Osteoblast (primary cell): ENCODE data around the gene SSTR4. TPM values are rescaled to one million over a fixed set of nuclear protein-coding genes. Genes with fewer than 3 reads are reported as not detected.

ENCODE experiments used
- DNase-seq: peaks from one replicate; pipeline ENCODE4 v3.0.0; 2011; ENCODE audit warnings: low spot score, mixed read lengths; ENCODE audit not compliant: insufficient read length; ENCODE audit errors: missing footprints
- H2AFZ ChIP-seq: 2 replicates; pipeline ENCODE4 v1.6.0; 2011; ENCODE audit warnings: mild to moderate bottlenecking, low read length
- H3K27ac ChIP-seq: 2 replicates; pipeline ENCODE4 v1.5.1; 2011; ENCODE audit warnings: mild to moderate bottlenecking, low read depth, low read length, moderate library complexity
- H3K27me3 ChIP-seq: 2 replicates; pipeline ENCODE4 v1.6.0; 2012; ENCODE audit warnings: mild to moderate bottlenecking, control low read depth, inconsistent platforms, low read length, moderate library complexity; ENCODE audit not compliant: insufficient read depth
- H3K36me3 ChIP-seq: 2 replicates; pipeline ENCODE4 v1.5.1; 2011; ENCODE audit warnings: mild to moderate bottlenecking, low read length, control low read depth, moderate library complexity; ENCODE audit not compliant: insufficient read depth
- H3K4me1 ChIP-seq: 2 replicates; pipeline ENCODE4 v1.5.1; 2011; ENCODE audit warnings: mild to moderate bottlenecking, low read length, control low read depth, moderate library complexity; ENCODE audit not compliant: insufficient read depth
- H3K4me2 ChIP-seq: 2 replicates; pipeline ENCODE4 v1.6.0; 2011; ENCODE audit warnings: mild to moderate bottlenecking, low read length; ENCODE audit not compliant: insufficient read depth
- H3K4me3 ChIP-seq: fragments of 200-600 bp; sonication (generic); 3 replicates; pipeline ENCODE4 v1.5.1; 2012; ENCODE audit warnings: mild to moderate bottlenecking, low read length, inconsistent platforms; ENCODE audit not compliant: insufficient read depth
- H3K79me2 ChIP-seq: 2 replicates; pipeline ENCODE4 v1.6.0; 2012; ENCODE audit warnings: mild to moderate bottlenecking, low read length, control low read depth, inconsistent platforms; ENCODE audit not compliant: insufficient read depth
- H3K9me3 ChIP-seq: 2 replicates; pipeline ENCODE4 v1.5.1; 2011; ENCODE audit warnings: low read depth, low read length, control low read depth
- H4K20me1 ChIP-seq: 2 replicates; pipeline ENCODE4 v1.6.0; 2012; ENCODE audit warnings: mild to moderate bottlenecking, low read length, control low read depth; ENCODE audit not compliant: insufficient read depth
- total RNA-seq: library from RNA; depleted of rRNA; stranded (reverse); fragments of >200 nt; gene quantifications from 2 replicates; pipeline ENCODE4 v1.2.3, GENCODE V29; 2012
- TF ChIP-seq, protein P1 (sequence below): IDR thresholded peaks from 2 replicates; pipeline ENCODE4 v1.5.1; 2011; ENCODE audit warnings: mild to moderate bottlenecking, low read depth, low read length, moderate library complexity; ENCODE audit errors: extremely low read depth

SSTR4 gene
- total RNA-seq, 1 donor = not detected

GRCh38 chr20:23002276-23002675 is 32.8 kb upstream of the SSTR4 start:
- H3K79me2 ChIP-seq = no peaks in the 10 kb centered on the region
- TF ChIP-seq, protein P1, sequence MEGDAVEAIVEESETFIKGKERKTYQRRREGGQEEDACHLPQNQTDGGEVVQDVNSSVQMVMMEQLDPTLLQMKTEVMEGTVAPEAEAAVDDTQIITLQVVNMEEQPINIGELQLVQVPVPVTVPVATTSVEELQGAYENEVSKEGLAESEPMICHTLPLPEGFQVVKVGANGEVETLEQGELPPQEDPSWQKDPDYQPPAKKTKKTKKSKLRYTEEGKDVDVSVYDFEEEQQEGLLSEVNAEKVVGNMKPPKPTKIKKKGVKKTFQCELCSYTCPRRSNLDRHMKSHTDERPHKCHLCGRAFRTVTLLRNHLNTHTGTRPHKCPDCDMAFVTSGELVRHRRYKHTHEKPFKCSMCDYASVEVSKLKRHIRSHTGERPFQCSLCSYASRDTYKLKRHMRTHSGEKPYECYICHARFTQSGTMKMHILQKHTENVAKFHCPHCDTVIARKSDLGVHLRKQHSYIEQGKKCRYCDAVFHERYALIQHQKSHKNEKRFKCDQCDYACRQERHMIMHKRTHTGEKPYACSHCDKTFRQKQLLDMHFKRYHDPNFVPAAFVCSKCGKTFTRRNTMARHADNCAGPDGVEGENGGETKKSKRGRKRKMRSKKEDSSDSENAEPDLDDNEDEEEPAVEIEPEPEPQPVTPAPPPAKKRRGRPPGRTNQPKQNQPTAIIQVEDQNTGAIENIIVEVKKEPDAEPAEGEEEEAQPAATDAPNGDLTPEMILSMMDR = no peak
- no peaks in the 10 kb centered on the region for H4K20me1 ChIP-seq
- H3K9me3 ChIP-seq = no peaks in the 10 kb centered on the region
- no peaks in the 10 kb centered on the region for H3K4me1 ChIP-seq
- peaks cover 2% of the 10 kb centered on the region for H3K27me3 ChIP-seq
- H2AFZ ChIP-seq = no peak overlapping the region
- no peaks in the 10 kb centered on the region for H3K36me3 ChIP-seq
- H3K4me2 ChIP-seq = no peak overlapping the region
- no peak overlapping the region for H3K4me3 ChIP-seq
- no peak overlapping the region for H3K27ac ChIP-seq
- DNase-seq = no peak

- TF ChIP-seq, protein P1 = no peak
- Histone ChIP-seq H4K20me1 (no peaks in the 10 kb centered on the region), H3K9me3 (no peaks in the 10 kb centered on the region), H3K36me3 (no peaks in the 10 kb centered on the region), H3K4me3 (no peak overlapping the region), H3K4me1 (no peaks in the 10 kb centered on the region), H2AFZ (no peak overlapping the region), H3K27ac (no peak overlapping the region), H3K27me3 (peaks cover 2% of the 10 kb centered on the region), H3K4me2 (no peak overlapping the region), H3K79me2 (no peaks in the 10 kb centered on the region)
- DNase-seq = no peak
These were observed 32.0 kb upstream of the SSTR4 start for GRCh38 chr20:23003077-23003635.

DNA sequence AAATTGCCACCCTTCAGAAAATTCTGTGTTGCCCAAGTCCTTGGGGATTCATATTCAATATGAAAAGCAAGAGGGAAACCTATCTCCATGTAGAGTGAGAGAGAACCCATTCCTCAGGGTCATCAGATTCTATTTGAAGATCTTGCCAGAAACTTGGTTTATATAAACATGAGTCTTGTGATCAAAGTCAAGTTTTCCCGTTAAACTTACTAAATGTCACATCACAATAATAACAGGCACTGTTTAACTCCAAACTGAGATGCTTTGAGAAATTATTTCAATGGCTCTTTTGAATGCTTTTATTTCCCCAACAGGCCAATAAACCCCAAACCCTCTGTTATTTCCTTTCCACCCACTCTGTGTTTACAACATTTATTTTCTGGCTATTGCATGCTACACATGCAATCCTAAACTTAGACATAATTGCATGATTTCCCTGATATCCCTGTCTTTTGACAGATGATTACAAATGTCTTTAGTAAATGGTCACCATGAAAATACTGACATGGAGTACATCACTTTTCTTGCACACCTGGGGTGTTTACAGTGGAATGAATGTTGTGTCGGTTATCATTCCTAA is 31.1 kb upstream of the SSTR4 start:
- no peaks in the 10 kb centered on the region for H4K20me1 ChIP-seq
- H3K27ac ChIP-seq = no peak overlapping the region
- peaks cover 2% of the 10 kb centered on the region for H3K27me3 ChIP-seq
- H3K79me2 ChIP-seq = no peaks in the 10 kb centered on the region
- no peak overlapping the region for H2AFZ ChIP-seq
- no peak overlapping the region for H3K4me3 ChIP-seq
- no peak overlapping the region for H3K4me2 ChIP-seq
- H3K9me3 ChIP-seq = no peaks in the 10 kb centered on the region
- no peaks in the 10 kb centered on the region for H3K36me3 ChIP-seq
- no peaks in the 10 kb centered on the region for H3K4me1 ChIP-seq
- TF ChIP-seq, protein P1 = no peak
- DNase-seq = no peak

- no peaks in the 10 kb centered on the region for H3K4me1 ChIP-seq
- DNase-seq = no peak
- H4K20me1 ChIP-seq = no peaks in the 10 kb centered on the region
- no peak overlapping the region for H2AFZ ChIP-seq
- no peaks in the 10 kb centered on the region for H3K36me3 ChIP-seq
- no peak overlapping the region for H3K4me2 ChIP-seq
- TF ChIP-seq, protein P1 = no peak
- no peaks in the 10 kb centered on the region for H3K79me2 ChIP-seq
- H3K27me3 ChIP-seq = peaks cover 2% of the 10 kb centered on the region
- H3K27ac ChIP-seq = no peak overlapping the region
- no peak overlapping the region for H3K4me3 ChIP-seq
- H3K9me3 ChIP-seq = no peaks in the 10 kb centered on the region
These were observed 29.3 kb upstream of the SSTR4 start for GRCh38 chr20:23005776-23006175.
